ENCODE measurements around the gene GTPBP2.
"Not testable (repeated sequence)": the region's sequence is repeated elsewhere in the genome, so short reads cannot be mapped to it uniquely, and the experiment has no call there.

GTPBP2 gene

GRCh38 chr6:43593938-43594337, 35.1 kb downstream of the GTPBP2 start:
- Histone ChIP-seq H3K27me3 (ENCODE audit: insufficient read depth, poor library complexity, severe bottlenecking) (no peaks in the 10 kb centered on the region), H3K27ac (replicated peaks) (no peak overlapping the region), H3K4me3 (replicated peaks; ENCODE audit: insufficient read depth, low read length) (no peak overlapping the region)
- DNase-seq (ENCODE audit: low read depth in 1 of 2, low spot score in 1 of 2), result no peak
- no peak for TF ChIP-seq POLR2AphosphoS5 (IDR thresholded peaks at IDR 0.05; ENCODE audit: low read depth)

GRCh38 chr6:43589564-43589963, 39.5 kb downstream of the GTPBP2 start:
- not testable (repeated sequence) for H3K27me3 ChIP-seq (ENCODE audit: insufficient read depth, poor library complexity, severe bottlenecking); DNase-seq (ENCODE audit: low read depth in 1 of 2, low spot score in 1 of 2); H3K27ac ChIP-seq (replicated peaks); H3K4me3 ChIP-seq (replicated peaks; ENCODE audit: insufficient read depth, low read length)

- Histone ChIP-seq H3K27me3 (ENCODE audit: insufficient read depth, poor library complexity, severe bottlenecking) (no peaks in the 10 kb centered on the region), H3K4me3 (replicated peaks; ENCODE audit: insufficient read depth, low read length) (no peak overlapping the region), H3K27ac (replicated peaks) (no peak overlapping the region)
- no peak for TF ChIP-seq REST (IDR thresholded peaks at IDR 0.05; ENCODE audit: insufficient replicate concordance, low read depth)
- no peak for TF ChIP-seq POLR2AphosphoS5 (IDR thresholded peaks at IDR 0.05; ENCODE audit: low read depth)
- DNase-seq (ENCODE audit: low read depth in 1 of 2, low spot score in 1 of 2), result no peak
Measured at GRCh38 chr6:43588194-43588593, 40.9 kb downstream of the GTPBP2 start.

GRCh38 chr6:43584892-43585570, 44.0 kb downstream of the GTPBP2 start:
- TF ChIP-seq POLR2AphosphoS5 (IDR thresholded peaks at IDR 0.05; ENCODE audit: low read depth) (no peak), GABPA (IDR thresholded peaks at IDR 0.05; ENCODE audit: low read depth) (no peak), SPI1 (IDR thresholded peaks at IDR 0.05; ENCODE audit: borderline replicate concordance, low read depth) (no peak), REST (IDR thresholded peaks at IDR 0.05; ENCODE audit: insufficient replicate concordance, low read depth) (no peak), CTCF (IDR thresholded peaks at IDR 0.05; ENCODE audit: insufficient read depth, low read length) (no peak)
- H3K4me3 ChIP-seq (replicated peaks; ENCODE audit: insufficient read depth, low read length), result no peak overlapping the region
- DNase-seq (ENCODE audit: low read depth in 1 of 2, low spot score in 1 of 2), result no peak
- H3K27ac ChIP-seq (replicated peaks), result no peak overlapping the region
- no peaks in the 10 kb centered on the region for H3K27me3 ChIP-seq (ENCODE audit: insufficient read depth, poor library complexity, severe bottlenecking)

GRCh38 chr6:43582911-43583310, 46.2 kb downstream of the GTPBP2 start:
- no peak for DNase-seq (ENCODE audit: low read depth in 1 of 2, low spot score in 1 of 2)
- Histone ChIP-seq H3K27me3 (ENCODE audit: insufficient read depth, poor library complexity, severe bottlenecking) (no peaks in the 10 kb centered on the region), H3K4me3 (replicated peaks; ENCODE audit: insufficient read depth, low read length) (no peak overlapping the region), H3K27ac (replicated peaks) (no peak overlapping the region)
- TF ChIP-seq SPI1 (IDR thresholded peaks at IDR 0.05; ENCODE audit: borderline replicate concordance, low read depth), result no peak
- no peak for TF ChIP-seq GABPA (IDR thresholded peaks at IDR 0.05; ENCODE audit: low read depth)
- no peak for TF ChIP-seq REST (IDR thresholded peaks at IDR 0.05; ENCODE audit: insufficient replicate concordance, low read depth)
- no peak for TF ChIP-seq POLR2AphosphoS5 (IDR thresholded peaks at IDR 0.05; ENCODE audit: low read depth)
- TF ChIP-seq CTCF (IDR thresholded peaks at IDR 0.05; ENCODE audit: insufficient read depth, low read length), result no peak

Measured in HL-60 (cell line).